ENCODE data around the gene HPSE.

DNA sequence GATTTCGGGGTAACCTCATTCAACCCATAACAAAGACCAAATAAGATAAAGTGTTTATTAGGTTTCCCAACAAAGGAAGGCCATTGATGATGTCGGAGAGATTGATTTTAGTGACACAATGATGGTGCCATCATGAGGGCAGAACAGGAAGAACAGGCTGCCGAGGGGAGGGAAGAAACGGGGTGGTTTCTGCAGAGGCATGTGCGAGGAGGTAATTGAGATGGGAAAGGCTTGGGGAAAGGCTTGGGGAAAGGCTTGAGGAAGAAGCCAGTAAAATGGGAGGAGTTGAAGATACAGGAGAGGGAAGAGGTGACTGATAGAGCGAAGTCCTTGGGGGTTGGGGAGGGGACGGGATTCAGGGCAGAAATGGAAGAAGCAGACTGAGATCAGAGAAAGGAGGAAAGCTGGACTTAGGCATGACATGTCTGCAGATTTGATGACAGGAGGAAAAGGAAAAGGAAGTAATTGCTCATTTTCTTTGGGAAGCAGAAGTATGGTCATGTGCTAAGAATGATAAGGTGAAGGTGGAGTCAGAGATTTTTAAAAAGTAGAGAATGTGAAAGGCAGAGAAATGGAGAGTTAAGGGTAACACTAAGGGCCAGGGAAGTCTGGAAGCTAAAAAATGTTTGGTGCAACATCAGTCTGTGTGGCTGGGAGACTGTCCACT, 6.0 kb downstream of the HPSE start:
- TF ChIP-seq, protein P1, sequence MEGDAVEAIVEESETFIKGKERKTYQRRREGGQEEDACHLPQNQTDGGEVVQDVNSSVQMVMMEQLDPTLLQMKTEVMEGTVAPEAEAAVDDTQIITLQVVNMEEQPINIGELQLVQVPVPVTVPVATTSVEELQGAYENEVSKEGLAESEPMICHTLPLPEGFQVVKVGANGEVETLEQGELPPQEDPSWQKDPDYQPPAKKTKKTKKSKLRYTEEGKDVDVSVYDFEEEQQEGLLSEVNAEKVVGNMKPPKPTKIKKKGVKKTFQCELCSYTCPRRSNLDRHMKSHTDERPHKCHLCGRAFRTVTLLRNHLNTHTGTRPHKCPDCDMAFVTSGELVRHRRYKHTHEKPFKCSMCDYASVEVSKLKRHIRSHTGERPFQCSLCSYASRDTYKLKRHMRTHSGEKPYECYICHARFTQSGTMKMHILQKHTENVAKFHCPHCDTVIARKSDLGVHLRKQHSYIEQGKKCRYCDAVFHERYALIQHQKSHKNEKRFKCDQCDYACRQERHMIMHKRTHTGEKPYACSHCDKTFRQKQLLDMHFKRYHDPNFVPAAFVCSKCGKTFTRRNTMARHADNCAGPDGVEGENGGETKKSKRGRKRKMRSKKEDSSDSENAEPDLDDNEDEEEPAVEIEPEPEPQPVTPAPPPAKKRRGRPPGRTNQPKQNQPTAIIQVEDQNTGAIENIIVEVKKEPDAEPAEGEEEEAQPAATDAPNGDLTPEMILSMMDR (IDR thresholded peaks at IDR 0.05 in 2 of 3, conservative IDR thresholded peaks at IDR 0.05 in 1 of 3; ENCODE audit: insufficient read depth in 2 of 3, low read depth in 1 of 3, low read length in 3 of 3), result peak; percentile 27 to 52 (median 45); a peak in 4 of 6 replicates
- no peak for TF ChIP-seq ELF4 (CRISPR knock-in tag; IDR thresholded peaks at IDR 0.05)
- no peak for TF ChIP-seq MYC (IDR thresholded peaks at IDR 0.05; ENCODE audit: low read depth, low read length)
- TF ChIP-seq MYC (CRISPR knock-in tag; IDR thresholded peaks at IDR 0.05; ENCODE audit: borderline replicate concordance, low read depth), result no peak
- no peak for TF ChIP-seq ZZZ3 (IDR thresholded peaks at IDR 0.05)

All from K562 (cell line).